HG02870 (cell line): ENCODE results near the gene BMPR1A.
A peak's percentile ranks its signal among the peaks of the same experiment; 100 is the strongest.

Experiments used
- ATAC-seq: cut with Tn5 transposase; IDR thresholded peaks from one replicate; pipeline ENCODE4 v1.9.1; 2021; ENCODE audit warnings: mild to moderate bottlenecking, moderate library complexity; ENCODE audit not compliant: unreplicated experiment

The BMPR1A gene

DNA sequence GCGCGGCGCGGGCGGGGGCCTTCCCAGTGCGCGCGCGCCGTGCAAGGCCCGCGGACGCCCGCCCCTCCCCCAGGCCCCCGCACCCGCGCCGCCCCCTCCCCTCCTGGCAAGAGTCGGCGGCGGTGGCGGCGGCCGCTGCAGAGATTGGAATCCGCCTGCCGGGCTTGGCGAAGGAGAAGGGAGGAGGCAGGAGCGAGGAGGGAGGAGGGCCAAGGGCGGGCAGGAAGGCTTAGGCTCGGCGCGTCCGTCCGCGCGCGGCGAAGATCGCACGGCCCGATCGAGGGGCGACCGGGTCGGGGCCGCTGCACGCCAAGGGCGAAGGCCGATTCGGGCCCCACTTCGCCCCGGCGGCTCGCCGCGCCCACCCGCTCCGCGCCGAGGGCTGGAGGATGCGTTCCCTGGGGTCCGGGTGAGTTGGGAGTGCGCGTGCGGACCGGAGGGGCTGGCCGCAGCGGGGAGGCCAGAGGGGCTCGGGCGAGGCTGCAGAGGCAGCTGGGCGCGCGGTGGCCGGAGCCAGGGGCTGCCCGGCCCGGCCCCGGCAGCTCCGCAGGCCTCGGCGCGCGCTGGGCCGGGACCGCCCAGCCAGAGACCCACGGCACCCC is at the start of gene BMPR1A:
Gene BMPR1A, plus strand, starts transcription at position 109 of the 602 bp plus-strand sequence. CDS start 119,400 bp downstream, outside the sequence.
- ATAC-seq: peak; percentile 31

DNA sequence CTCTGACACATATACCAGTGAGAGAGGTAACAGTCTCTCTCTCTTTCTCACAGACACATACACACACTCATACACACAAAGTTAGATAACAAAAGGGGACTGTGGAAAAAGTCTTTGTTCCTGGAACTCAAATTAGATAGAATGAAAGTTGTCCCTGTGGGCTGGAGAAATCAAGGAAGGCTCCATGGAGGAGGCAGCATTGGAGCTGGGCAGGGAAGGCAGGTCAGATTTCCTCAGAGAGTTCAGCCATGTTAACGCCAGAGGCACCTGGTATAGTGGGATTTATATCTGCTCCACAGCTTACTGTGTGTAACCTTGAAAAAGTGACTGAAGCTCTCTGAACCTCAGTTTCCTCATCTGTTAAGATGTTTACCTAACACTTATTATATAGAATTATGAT is 49.4 kb upstream of the BMPR1A start:
- no peak for ATAC-seq

DNA sequence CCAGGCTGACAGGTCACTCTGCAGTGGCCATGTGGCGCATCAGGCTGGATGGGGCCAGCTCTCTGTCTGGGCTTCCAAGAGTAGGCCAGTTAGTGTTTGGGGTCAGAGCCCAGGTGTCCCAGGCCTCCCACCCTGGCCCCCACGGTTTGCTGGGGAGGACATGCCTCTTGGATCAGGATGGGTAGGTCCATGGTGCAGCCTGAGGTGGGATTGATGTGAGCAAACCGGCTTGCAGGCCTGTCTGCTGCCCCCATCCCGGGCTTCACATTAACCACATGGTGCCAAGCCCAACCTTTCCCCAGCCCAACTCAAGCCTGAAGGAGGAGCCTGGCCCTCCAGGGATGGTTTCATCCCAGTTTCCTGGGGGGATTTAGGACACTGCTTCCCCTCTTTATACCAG is 48.9 kb upstream of the BMPR1A start:
- no peak for ATAC-seq

DNA sequence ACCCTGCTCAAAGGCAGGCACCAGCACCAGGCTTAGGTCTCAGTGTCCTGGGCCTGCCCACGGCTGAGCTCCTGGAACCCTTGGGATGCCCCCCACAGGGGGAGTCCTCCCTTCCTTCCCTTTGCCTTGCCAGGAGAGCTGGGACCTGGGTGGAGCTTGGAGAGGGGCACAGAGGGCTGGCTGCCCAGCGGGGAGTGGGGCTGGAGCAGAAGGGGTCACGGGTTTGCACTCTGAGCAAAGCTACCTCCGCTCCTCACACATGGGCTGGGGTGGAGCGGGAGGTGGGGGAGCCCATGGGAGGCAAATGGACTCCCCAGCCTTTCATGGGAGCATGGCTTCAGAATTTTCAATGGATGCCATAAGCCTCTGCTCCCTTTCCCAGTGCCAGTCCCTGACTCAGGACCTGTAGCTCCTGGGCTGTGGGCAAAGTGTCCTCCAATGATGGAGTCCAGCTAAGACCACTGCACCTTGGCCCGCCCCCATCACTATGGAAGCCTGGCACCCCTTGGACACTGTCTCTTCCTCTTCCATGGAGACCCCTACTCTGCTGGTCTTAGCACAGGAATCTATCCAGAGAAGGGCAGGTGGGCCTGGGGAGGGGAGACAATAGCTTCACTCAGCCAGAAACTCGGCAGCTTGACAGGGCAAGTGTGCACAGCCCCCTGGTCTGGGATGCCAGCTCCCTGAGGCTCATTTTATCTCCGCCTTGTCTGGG is 48.2 kb upstream of the BMPR1A start:
- no peak for ATAC-seq

DNA sequence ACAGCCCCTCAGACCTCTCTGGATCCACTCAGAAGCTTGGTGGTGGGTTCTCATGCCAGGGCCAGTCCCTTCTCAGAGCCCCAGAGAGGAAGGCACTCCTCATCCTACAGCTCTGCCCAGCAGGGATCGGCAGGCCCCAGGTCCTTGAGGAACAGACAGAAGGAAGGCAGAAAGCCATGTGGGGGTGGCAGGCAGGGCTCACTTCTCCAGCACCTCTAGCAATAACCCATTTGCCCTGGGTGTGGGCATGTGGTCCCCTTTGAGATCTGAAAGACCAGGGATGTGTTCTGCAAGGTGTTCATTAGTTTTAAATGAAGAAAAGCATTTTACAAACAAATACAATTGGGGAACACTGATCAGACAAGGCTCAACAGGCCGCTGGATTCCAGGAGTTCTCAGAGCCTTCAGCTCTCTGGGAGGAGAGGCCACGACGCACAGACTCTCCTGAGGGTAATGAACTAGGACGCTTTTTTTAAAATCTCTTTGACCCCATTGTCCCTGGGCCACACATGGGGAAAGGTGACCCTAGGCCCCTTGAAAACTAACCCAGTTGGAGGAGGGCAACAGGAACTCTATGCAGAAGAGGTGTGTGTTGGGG is 47.5 kb upstream of the BMPR1A start:
- ATAC-seq: no peak

DNA sequence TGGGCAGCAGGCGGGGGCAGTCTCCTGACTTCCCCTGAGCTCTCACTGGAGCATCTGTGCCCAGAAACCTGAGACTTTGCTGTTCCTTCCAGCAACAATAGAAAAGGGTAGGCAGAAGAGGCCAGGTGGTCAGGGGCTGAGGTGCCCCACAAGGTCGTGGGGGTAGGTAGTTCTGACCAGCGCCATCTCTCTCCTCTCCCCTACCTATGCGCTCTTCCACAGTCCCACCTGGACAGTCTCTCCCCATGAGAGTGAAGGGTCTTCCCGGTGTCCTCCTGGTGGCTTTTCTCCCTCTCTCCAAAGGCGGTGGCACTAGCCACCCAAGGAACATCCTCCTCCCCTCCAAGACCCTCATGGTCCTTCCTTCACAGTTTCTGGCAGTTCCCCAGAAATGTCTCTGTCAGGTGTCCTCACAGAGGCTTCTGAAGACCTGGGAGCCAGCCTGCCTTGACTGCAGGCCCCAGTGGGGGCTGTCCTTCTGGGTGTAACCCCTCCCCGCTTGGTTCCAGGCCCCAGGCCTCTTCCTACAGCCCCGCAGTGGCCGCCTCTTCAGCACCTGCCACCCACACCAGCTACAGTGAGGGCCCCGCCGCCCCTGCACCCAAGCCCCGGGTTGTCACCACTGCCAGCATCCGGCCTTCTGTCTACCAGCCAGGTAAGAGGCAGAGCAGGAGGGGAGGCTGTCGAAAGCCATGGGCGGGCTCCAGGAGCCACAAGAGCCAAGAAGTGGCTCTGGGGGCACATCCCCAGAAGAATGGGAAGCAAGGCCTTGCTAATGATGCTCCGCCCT is 46.8 kb upstream of the BMPR1A start:
- no peak for ATAC-seq

DNA sequence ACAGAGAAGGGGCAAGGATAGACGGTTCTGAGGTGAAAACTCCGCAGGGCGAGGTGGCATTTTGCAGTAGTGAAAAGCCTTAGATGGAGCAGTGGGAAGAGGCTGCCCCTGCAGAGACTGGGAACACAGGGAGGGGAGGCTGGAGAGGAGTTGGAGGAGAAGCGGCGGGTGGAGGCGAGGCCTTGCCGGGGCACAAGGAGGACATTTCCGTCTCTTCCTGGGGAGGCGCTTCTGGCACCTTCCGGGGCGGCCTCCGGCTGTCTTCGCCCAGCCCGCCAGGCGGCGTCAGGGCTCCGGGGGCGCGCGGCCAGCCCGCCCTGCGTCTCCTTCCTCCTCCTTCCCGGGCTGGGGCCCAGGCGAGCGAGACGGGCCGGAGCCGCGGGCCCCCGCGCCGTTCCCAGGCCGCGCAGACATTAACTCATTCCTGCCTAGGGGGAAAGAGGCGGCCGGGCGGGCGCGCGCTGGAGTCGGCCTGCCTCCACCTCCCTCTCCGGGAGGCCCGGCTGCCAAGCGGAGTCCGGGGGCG is 45.4 kb upstream of the BMPR1A start:
- peak; percentile 78 for ATAC-seq

DNA sequence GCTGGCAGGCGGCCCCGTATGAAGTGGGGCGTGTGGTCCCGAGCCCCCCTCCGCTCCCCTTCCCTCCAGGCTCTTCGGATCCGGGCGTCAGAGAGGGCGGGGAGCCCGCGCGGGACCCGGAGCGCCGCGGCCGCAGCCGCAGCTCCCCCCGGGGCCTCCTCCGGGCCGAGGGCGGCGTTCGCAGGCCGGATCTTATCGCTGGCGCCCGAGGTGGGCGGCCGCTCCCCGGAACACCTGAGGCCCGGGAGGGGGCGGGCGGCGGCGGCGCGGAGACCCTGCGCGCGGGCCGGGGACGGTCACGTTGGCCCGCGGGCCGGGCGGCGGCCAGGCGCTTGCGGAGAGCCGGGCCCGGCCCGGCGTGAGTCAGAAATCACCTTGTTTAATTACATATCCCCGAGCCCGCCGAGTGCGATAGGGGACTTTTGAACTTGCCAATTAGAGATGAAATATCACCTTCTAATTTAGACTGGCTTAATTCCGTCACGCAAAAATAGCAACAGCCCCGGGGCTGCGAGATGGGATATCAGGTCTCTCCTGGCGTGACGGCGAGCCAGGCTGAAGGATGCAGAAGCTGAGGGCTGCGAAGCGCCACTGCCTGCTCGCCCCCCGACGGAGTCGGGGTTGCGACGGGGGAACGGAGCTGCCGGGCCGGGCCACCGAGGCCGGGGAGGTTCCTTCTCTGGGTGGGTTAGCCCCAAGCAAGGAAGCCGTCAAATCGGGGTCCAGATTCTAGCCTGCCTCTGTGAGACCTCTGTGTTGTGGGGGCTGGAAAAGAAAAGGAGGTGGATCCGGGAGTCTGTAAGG is 44.7 kb upstream of the BMPR1A start:
- ATAC-seq: peak; percentile 37

DNA sequence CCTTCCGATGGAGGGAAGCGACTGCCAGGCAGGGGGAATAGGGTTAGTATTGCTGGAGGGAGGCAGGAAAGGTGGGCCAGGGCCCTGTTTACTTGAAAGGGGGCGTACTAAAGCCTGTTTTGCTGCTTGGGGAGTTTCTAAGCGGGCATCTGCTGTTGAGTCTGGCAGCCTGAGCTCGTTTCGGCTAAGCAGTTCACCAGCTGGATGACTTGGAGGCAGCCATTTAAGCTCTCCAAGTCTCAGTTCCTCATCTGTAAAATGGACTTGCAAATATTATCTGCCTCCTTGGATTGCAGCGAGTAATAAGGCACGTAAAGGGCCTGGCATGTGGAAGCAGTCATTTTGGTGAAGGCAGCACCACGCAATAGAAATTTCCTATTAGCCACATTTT is 44.1 kb upstream of the BMPR1A start:
- peak; percentile 19 for ATAC-seq

DNA sequence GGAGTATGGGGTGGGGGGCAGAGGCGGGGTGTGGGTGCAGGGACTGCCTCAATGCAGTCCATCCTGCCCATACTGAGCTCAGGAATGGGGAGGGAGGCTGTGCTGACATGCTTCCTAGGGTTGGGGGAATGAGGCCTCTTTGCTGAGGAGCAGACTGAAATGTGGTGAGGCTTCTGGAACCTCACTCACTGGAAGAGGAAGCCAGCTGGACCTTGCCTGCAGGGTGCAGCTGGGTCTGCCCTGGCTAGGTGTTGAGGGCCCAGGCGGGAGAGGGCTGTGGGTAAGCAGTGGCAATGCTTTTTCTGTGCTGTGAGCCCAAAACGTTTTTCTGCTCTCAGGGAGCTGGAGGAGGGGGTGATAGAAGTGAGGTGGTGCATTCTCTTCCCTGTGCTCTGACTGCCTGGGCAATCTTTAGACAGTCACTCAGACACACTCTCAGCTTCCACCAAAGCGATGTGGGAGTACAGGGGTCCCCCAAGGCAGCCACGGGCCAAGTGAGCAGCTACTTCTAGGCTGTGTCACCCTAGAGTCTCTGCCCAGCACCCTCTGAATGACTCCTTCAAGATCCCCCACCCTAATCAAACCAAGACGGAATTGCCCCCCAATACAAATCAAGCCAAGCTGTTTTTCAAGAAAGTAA is 41.1 kb upstream of the BMPR1A start:
- ATAC-seq: no peak

DNA sequence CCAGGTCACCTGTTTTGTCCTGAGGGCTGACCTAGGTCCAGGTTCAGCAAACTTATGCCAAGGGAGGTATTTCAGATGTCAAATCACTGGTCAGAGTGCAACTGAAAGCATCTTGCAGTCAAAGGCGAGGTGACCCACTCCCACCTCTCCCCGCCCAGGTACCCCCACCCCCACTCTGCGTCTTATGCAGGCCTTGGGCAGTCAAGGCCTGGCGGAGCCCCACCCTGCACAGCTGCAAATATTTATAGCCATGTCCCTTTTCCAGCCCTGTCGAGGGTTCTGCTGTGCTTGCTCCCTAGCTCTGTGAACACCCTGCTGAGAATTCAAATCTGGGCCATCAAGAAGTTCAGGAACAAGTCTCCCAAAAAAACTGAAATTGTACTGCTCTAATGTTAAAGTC is 40.6 kb upstream of the BMPR1A start:
- ATAC-seq: no peak

DNA sequence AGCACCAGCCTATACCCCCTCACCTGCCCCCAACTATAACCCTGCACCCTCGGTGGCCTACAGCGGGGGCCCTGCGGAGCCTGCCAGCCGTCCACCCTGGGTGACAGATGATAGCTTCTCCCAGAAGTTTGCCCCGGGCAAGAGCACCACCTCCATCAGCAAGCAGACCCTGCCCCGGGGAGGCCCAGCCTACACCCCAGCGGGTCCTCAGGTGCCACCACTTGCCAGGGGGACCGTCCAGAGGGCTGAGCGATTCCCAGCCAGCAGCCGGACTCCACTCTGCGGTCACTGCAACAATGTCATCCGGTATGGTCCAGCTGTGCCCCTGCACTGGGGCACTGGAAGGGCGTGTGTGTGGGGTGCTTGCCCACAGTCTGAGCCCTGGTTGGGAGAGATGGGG is 40.0 kb upstream of the BMPR1A start:
- ATAC-seq: no peak

DNA sequence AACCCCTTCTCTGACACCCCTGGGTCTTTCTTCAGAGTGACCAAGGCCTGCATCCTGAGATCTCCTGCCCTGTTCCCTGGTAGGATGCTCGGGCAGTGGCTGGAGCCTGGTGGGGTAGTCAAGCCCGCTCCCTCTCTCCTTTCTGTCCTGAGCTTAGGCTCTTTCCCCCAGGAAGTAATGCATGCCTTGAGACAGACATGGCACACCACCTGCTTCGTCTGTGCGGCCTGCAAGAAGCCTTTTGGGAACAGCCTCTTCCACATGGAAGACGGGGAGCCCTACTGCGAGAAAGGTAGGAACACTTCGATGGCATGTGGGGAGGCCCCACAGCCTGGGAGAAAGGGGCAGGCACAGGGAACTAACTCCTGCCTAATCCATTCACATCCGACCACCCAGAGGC is 37.9 kb upstream of the BMPR1A start:
- no peak for ATAC-seq

DNA sequence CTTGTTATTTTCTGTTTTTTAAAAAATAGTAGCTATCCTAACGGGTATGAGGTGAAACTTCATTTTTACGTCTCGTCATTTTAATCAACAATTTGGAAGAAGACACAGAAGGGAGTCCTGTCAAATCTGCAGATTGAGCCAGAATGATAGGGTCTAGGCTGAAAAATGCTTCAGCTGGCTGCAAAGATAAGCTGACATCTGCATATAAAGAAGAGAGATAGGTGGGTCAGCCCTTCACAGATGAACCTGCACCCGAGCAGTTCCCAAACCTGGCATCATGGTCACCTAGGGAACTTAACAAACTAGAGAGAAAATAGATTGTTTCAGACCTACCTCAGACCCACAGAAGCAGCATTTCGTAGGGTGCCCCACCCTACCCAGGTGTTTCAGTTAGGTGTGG is 35.2 kb upstream of the BMPR1A start:
- no peak for ATAC-seq

DNA sequence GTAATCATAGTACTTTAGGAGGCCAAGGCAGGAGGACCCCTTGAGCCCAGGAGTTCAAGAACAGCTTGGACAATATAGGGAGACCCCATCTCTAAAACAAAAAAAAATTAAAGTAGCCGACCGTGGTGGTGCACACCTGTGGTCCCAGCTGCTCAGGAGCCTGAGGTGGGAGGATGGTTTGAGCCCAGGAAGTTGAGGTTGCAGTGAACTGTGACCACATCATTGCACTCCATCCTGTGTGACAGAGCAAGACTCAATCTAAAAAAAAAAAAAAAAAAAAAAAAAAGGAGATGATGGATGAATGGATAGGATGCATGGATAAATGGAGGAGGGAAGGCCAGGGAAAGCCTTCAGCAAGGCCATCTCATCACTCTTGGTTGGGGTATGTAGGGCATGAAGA is 33.4 kb upstream of the BMPR1A start:
- no peak for ATAC-seq

DNA sequence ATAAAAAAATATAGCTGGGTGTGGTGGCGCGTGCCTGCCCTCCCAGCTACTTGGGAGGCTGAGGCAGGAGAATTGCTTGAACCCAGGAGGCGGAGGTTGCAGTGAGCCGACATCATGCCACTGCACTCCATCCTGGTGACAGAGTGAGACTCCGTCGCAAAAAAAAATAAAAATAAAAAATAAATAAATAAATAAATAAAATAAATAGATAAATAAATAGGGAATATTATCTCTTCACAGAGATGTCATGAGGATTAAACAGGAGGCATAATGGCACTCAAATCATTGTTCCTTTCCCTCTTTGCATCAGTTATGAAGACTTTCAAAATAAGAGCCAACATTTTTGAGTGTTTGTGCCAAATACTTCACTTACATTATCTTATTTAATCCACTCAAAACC is 32.0 kb upstream of the BMPR1A start:
- ATAC-seq: no peak

DNA sequence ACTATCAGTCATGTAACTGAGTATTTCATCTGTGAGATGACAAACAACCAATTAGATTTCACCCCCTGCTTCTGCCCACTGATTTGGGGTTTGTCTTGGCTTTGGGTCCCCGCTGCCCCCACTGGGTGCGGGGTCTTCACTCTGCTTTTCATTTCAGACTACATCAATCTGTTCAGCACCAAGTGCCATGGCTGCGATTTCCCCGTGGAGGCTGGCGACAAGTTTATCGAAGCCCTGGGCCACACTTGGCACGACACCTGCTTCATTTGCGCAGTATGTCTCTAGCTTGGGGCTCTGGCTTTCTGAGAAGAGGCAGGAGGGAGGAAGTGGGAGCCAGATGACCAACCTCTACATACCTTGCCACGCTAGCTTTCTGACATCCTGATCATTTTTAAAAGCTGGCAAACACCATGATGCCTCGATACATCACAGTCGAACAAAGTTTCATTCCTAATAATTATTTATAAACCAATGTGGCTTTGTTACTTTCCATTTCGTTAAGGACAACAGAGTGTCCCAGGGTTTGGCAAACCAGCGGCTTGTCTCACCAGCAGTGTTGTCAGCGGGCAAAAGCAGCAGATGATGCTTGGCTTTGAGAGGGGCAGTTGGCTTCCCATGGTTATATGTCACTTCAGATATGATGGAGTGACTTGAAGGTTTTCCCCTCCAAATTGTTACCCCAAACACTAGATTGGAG is 30.3 kb upstream of the BMPR1A start:
- no peak for ATAC-seq

DNA sequence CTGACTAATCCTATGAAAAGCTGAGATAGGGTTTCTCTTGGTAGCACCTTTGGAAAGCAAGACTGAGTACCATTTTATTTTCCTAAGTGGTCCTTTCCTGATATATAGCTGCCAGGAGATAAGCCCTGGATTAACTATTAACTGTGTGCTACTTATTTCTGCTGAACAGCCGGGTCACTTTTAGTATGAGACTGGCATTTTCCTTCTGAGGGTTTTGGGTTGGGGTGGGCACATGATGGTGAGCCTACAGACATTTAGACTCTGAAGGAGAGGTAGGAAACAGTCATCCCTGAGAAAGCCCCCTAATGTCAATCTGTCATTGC is 29.8 kb upstream of the BMPR1A start:
- no peak for ATAC-seq

DNA sequence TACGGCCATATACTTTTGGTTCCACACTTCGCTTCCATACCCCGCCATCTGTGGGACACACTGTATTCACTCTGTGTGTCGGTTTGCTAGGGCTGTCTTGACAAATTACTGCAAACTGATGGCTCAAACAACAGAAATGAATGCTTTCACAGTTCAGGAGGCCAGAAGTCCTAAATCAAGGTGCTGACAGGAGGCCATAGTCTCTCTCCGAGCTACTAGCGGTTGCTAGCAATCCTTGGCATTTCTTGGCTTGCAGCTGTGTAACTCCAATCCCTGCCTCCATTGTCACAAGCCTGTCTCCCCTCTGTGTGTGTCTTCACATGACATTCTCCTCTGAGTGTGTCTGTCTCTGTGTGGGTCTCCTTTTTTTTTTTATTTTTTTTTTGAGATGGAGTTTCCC is 28.9 kb upstream of the BMPR1A start:
- ATAC-seq: no peak

DNA sequence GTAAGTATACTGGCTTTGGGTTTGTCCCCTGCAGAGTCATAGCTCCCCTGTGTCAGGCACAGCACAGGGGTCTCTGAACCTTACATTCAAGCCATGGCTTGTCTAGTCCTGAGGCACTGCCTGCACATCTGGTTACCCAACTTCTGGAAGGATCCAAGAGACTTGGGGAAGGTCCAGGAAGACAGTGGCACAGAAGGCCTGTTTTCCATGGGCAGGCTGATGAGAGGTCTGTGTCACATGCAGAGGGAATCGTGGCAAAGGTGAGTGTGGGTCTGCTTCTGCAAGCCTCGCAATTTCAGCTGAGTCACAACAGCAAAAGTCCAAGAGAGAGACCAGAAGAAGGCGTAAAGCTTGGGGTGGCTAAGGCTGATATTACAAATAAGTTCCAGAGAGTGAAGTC is 28.4 kb upstream of the BMPR1A start:
- no peak for ATAC-seq
